Osteocyte (in vitro differentiated cells): ENCODE measurements around the gene CABYR. TPM values are rescaled to one million over a fixed set of nuclear protein-coding genes. Genes with fewer than 3 reads are reported as not detected.

ENCODE experiments used
- DNase-seq: peaks from one replicate; pipeline ENCODE4 v3.0.0; 2021; ENCODE audit warnings: mixed read lengths; ENCODE audit not compliant: unreplicated experiment; ENCODE audit errors: extremely low spot score
- H3K27ac Mint-ChIP-seq: one replicate; pipeline ENCODE4 v1.8.0; 2021; ENCODE audit warnings: mild to moderate bottlenecking, mixed read lengths; ENCODE audit not compliant: unreplicated experiment
- H3K27me3 Mint-ChIP-seq: one replicate; pipeline ENCODE4 v1.8.0; 2021; ENCODE audit warnings: mixed read lengths; ENCODE audit not compliant: unreplicated experiment
- H3K36me3 Mint-ChIP-seq: one replicate; pipeline ENCODE4 v1.8.0; 2021; ENCODE audit warnings: mixed read lengths; ENCODE audit not compliant: unreplicated experiment
- H3K4me1 Mint-ChIP-seq: one replicate; pipeline ENCODE4 v1.8.0; 2021; ENCODE audit warnings: mixed read lengths; ENCODE audit not compliant: unreplicated experiment
- H3K4me3 Mint-ChIP-seq: one replicate; pipeline ENCODE4 v1.8.0; 2021; ENCODE audit warnings: mild to moderate bottlenecking, moderate library complexity, mixed read lengths; ENCODE audit not compliant: unreplicated experiment
- H3K9me3 Mint-ChIP-seq: one replicate; pipeline ENCODE4 v1.8.0; 2021; ENCODE audit warnings: mixed read lengths; ENCODE audit not compliant: unreplicated experiment
- total RNA-seq: library from RNA; stranded (reverse); gene quantifications from 2 replicates; pipeline ENCODE4 v1.2.1, GENCODE V29; 2021
- TF ChIP-seq, protein P1 (sequence below): fragments of 200-600 bp; sonication (generic); IDR thresholded peaks from 2 replicates; pipeline ENCODE4 v1.5.0; 2021; ENCODE audit warnings: antibody characterized with exemption, mild to moderate bottlenecking, moderate library complexity

Gene CABYR
- total RNA-seq, 1 donor from 2014 or later: 3.9 TPM

DNA sequence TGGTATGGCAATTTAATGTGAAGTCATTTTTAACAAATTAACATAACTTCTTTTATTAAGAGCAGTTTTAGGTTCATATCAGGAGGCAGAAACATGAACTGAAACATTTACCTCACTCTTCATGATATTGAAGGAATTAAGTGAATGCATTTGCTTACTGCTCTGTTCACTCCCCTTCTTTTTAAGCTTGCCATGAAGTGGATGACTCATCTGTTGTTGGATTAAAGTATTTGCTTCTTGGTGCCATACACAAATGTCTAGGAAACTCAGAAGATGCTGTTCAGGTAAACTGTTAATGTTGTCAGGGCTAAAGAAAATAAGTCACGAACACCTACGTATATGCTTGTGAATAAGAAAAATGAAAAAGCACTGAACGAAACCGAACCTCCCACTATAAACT is 10.2 kb upstream of the CABYR start:
- Mint-ChIP-seq H3K4me3 (no peak overlapping the region), H3K27me3 (no peaks in the 10 kb centered on the region), H3K4me1 (peaks cover 19% of the 10 kb centered on the region), H3K27ac (no peak overlapping the region), H3K36me3 (peaks cover 12% of the 10 kb centered on the region), H3K9me3 (no peaks in the 10 kb centered on the region)
- DNase-seq: no peak
- TF ChIP-seq, protein P1, sequence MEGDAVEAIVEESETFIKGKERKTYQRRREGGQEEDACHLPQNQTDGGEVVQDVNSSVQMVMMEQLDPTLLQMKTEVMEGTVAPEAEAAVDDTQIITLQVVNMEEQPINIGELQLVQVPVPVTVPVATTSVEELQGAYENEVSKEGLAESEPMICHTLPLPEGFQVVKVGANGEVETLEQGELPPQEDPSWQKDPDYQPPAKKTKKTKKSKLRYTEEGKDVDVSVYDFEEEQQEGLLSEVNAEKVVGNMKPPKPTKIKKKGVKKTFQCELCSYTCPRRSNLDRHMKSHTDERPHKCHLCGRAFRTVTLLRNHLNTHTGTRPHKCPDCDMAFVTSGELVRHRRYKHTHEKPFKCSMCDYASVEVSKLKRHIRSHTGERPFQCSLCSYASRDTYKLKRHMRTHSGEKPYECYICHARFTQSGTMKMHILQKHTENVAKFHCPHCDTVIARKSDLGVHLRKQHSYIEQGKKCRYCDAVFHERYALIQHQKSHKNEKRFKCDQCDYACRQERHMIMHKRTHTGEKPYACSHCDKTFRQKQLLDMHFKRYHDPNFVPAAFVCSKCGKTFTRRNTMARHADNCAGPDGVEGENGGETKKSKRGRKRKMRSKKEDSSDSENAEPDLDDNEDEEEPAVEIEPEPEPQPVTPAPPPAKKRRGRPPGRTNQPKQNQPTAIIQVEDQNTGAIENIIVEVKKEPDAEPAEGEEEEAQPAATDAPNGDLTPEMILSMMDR: no peak

DNA sequence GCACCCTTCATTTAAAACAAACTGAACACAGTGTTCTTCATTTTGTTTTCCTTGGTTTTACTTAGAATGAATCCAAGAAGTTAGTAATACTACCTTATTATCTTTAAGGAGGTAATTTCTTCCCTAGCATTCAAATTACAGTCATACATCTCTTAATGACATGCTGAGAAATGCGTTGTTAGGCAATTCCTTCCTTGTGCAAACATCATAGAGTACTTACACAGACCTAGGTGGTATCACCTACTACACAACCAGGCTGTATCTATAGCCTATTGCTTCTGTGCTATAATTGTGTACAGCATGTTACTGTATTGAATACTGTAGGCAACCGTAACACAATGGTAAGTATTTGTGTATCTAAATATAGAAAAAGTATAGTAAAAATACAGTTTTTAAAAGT is 8.4 kb upstream of the CABYR start:
- no peak overlapping the region for H3K4me3 Mint-ChIP-seq
- H3K9me3 Mint-ChIP-seq: no peaks in the 10 kb centered on the region
- peaks cover 13% of the 10 kb centered on the region for H3K4me1 Mint-ChIP-seq
- TF ChIP-seq, protein P1: no peak
- no peak overlapping the region for H3K27ac Mint-ChIP-seq
- no peaks in the 10 kb centered on the region for H3K27me3 Mint-ChIP-seq
- H3K36me3 Mint-ChIP-seq: peaks cover 11% of the 10 kb centered on the region
- DNase-seq: no peak

DNA sequence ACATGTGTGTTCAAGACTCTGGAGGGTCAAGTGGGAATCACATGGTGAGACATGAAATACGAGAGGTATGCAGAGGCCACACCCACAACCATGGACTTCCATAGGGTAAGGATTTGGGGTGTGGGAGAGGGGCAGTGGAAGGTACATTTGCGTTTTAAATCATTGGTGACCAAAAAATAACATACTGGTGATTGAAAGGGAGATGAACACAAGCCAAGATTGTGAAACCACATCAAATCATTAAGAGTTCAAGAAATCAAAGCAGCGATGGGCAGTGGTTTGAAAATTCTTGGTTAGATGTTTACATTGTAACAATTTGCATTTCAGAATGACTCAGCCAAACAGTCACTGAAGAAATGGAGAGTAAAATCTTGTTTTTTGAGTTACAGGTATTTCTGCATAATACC is 1.9 kb upstream of the CABYR start:
- Mint-ChIP-seq H3K36me3 (peaks cover 1% of the 10 kb centered on the region), H3K4me1 (peaks cover 17% of the 10 kb centered on the region), H3K27ac (no peak overlapping the region), H3K9me3 (peaks cover 3% of the 10 kb centered on the region), H3K27me3 (no peaks in the 10 kb centered on the region), H3K4me3 (no peak overlapping the region)
- no peak for DNase-seq
- TF ChIP-seq, protein P1: no peak

DNA sequence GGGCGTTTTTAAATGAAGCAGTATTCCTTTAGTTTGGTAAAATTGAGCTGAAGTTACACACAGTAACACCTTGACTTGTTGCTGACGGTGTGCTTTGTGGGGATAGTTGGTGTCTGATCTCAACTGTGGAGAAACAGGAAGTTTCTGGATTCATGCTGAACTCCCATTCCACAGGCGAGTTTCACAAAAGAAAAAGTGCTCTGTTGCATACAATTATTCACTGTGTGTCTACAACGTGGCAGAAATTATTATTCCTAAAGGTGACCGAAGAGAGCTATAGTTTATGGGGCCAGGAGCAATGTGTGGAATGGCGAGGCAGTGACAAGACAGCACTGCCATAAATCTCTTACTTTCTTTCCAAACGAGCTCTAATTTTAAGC is 463 bp upstream of the CABYR start:
- Mint-ChIP-seq H3K27me3 (no peaks in the 10 kb centered on the region), H3K4me1 (peaks cover 17% of the 10 kb centered on the region), H3K9me3 (peaks cover 3% of the 10 kb centered on the region), H3K27ac (peak overlapping the region; percentile 95), H3K36me3 (peaks cover 1% of the 10 kb centered on the region), H3K4me3 (peak overlapping the region; percentile 91)
- TF ChIP-seq, protein P1: no peak
- DNase-seq: no peak

DNA sequence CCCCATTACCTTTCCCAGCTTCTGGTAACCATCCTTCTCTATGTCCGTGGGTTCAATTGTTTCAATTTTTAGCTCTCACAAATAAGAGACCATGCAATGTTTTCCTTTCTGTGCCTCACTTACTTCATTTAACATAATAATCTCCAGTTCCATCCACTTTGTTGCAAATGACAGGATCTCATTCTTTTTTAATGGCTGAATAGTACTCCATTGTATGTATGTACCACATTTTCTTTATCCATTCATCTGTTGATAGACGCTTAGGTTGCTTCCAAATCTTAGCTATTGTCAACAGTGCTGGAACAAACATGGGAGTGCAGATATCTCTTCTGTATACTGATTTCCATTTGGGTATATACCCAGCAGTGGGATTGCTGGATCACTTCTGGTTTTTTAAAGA is 1.8 kb downstream of the CABYR start:
- TF ChIP-seq, protein P1: no peak
- H3K9me3 Mint-ChIP-seq: peaks cover 3% of the 10 kb centered on the region
- no peak overlapping the region for H3K27ac Mint-ChIP-seq
- H3K36me3 Mint-ChIP-seq: peaks cover 11% of the 10 kb centered on the region
- peak overlapping the region; percentile 15 for H3K4me3 Mint-ChIP-seq
- no peaks in the 10 kb centered on the region for H3K27me3 Mint-ChIP-seq
- no peak for DNase-seq
- peaks cover 17% of the 10 kb centered on the region for H3K4me1 Mint-ChIP-seq
